Measurements from ENCODE around the gene CAND2. TPM values are rescaled to one million over a fixed set of nuclear protein-coding genes. Genes with fewer than 3 reads are reported as not detected.

Gene CAND2
- polyA plus RNA-seq, 3 donors = not detected

DNA sequence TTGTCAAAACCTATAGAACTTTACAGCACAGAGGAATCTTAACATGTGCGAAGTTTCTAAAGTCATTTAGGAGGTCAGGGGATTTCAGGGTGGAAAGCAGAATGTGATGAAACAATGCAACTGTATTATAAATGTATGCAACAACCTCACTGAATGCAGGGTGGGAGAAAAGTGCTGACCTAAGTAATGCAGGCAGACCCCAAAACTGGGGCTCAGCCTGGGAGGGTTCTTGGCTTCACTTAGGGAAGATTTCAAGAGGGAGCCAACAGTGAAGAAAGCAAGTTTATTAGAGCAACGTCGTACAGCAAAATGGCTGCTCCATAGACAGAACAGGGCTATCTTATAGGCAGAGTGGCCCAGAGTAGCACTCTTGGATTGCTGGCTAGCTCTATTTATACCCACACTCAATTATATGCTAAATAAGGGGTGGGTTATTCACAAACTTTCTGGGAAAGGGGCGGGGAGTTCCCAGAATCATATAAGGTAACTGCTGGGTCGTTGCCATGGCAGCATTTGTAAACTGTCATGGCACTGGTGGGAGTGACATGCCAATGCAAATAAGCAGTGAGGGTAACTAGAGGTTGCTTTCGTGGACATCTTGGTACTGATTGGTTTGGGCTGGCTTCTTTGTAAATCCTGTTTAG lies 14.2 kb upstream of the CAND2 start:
- Histone ChIP-seq H3K9me3 (replicated peaks in 1 of 2; ENCODE audit: control insufficient read depth in 1 of 2, insufficient read depth in 1 of 2, low read length in 2 of 2) (no peaks in the 10 kb centered on the region), H3K27me3 (ENCODE audit: control insufficient read depth in 2 of 2, insufficient read depth in 2 of 2, low read length in 2 of 2) (no peaks in the 10 kb centered on the region), H2AFZ (ENCODE audit: insufficient read depth, low read depth, low read length, poor library complexity, severe bottlenecking) (no peak overlapping the region), H4K20me1 (ENCODE audit: insufficient read depth, low read length) (no peaks in the 10 kb centered on the region), H3K4me3 (replicated peaks in 1 of 3; ENCODE audit: low read depth in 2 of 3, low read length in 3 of 3) (no peak overlapping the region), H3K4me2 (replicated peaks; ENCODE audit: extremely low read depth, low read length, poor library complexity, severe bottlenecking) (no peak overlapping the region), H3K79me2 (ENCODE audit: insufficient read depth, low read length) (no peaks in the 10 kb centered on the region), H3K4me1 (ENCODE audit: control insufficient read depth in 1 of 2, insufficient read depth in 2 of 2, low read length in 2 of 2) (no peaks in the 10 kb centered on the region), H3K27ac (ENCODE audit: low read depth in 1 of 2, low read length in 2 of 2) (no peak overlapping the region), H3K36me3 (replicated peaks in 1 of 2; ENCODE audit: control insufficient read depth in 1 of 2, insufficient read depth in 2 of 2, low read length in 2 of 2) (no peaks in the 10 kb centered on the region), H3K9ac (ENCODE audit: insufficient read depth, low read length, poor library complexity, severe bottlenecking) (no peak overlapping the region)
- Mint-ChIP-seq H3K4me1 (no peaks in the 10 kb centered on the region), H3K9me3 (no peaks in the 10 kb centered on the region), H3K27me3 (ENCODE audit: low read depth in 3 of 3) (peaks cover 0 to 22% (median 5%) of the 10 kb centered on the region in 3 donors), H3K27ac (no peak overlapping the region), H3K4me3 (no peak overlapping the region), H3K36me3 (no peaks in the 10 kb centered on the region)
- DNase-seq = no peak
- TF ChIP-seq, protein P1, sequence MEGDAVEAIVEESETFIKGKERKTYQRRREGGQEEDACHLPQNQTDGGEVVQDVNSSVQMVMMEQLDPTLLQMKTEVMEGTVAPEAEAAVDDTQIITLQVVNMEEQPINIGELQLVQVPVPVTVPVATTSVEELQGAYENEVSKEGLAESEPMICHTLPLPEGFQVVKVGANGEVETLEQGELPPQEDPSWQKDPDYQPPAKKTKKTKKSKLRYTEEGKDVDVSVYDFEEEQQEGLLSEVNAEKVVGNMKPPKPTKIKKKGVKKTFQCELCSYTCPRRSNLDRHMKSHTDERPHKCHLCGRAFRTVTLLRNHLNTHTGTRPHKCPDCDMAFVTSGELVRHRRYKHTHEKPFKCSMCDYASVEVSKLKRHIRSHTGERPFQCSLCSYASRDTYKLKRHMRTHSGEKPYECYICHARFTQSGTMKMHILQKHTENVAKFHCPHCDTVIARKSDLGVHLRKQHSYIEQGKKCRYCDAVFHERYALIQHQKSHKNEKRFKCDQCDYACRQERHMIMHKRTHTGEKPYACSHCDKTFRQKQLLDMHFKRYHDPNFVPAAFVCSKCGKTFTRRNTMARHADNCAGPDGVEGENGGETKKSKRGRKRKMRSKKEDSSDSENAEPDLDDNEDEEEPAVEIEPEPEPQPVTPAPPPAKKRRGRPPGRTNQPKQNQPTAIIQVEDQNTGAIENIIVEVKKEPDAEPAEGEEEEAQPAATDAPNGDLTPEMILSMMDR (IDR thresholded peaks at IDR 0.05) = no peak
- intact Hi-C loops (cut with micrococcal nuclease) = no loop called here
- WGBS (ENCODE audit: insufficient coverage) = 100% methylated on average over 2 of the region's 6 CpGs

DNA sequence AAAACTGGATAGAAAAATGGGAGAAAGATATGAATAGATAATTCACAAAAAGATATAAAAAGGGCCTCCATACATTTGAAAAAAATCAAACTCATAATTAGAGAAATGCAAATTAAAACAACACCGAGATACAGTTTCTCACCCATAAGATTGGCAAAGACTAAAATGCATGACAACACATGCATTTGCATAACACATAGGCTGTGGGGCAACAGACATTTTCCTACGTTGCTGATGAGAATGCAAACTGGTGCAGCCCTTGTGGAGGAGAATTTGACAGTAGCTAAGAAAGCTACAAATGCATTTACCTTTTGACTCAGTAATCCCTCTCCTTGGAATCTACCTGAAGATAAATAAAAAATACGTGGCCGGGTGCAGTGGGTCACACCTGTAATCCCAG lies 11.4 kb upstream of the CAND2 start:
- no peak overlapping the region for H3K4me3 Mint-ChIP-seq

More for the DNA sequence above, 11.4 kb upstream of the CAND2 start:
- intact Hi-C loops (cut with micrococcal nuclease) = no loop called here
- Mint-ChIP-seq H3K4me1 (no peaks in the 10 kb centered on the region), H3K27ac (no peak overlapping the region), H3K9me3 (peaks cover 0 to 2% (median 0%) of the 10 kb centered on the region in 7 donors), H3K36me3 (no peaks in the 10 kb centered on the region), H3K27me3 (ENCODE audit: low read depth in 3 of 3) (peaks cover 0 to 23% (median 10%) of the 10 kb centered on the region in 3 donors)
- H3K27me3 ChIP-seq (ENCODE audit: control insufficient read depth in 2 of 2, insufficient read depth in 2 of 2, low read length in 2 of 2) = no peaks in the 10 kb centered on the region
- TF ChIP-seq, protein P1 (IDR thresholded peaks at IDR 0.05) = no peak
- no peak for DNase-seq
- WGBS (ENCODE audit: insufficient coverage) = 80% methylated on average over 2 of the region's 4 CpGs
- no peak overlapping the region for H2AFZ ChIP-seq (ENCODE audit: insufficient read depth, low read depth, low read length, poor library complexity, severe bottlenecking)
- no peak overlapping the region for H3K27ac ChIP-seq (ENCODE audit: low read depth in 1 of 2, low read length in 2 of 2)
- no peaks in the 10 kb centered on the region for H4K20me1 ChIP-seq (ENCODE audit: insufficient read depth, low read length)
- no peaks in the 10 kb centered on the region for H3K36me3 ChIP-seq (replicated peaks in 1 of 2; ENCODE audit: control insufficient read depth in 1 of 2, insufficient read depth in 2 of 2, low read length in 2 of 2)
- no peak overlapping the region for H3K4me3 ChIP-seq (replicated peaks in 1 of 3; ENCODE audit: low read depth in 2 of 3, low read length in 3 of 3)
- H3K9me3 ChIP-seq (replicated peaks in 1 of 2; ENCODE audit: control insufficient read depth in 1 of 2, insufficient read depth in 1 of 2, low read length in 2 of 2) = no peaks in the 10 kb centered on the region
- H3K79me2 ChIP-seq (ENCODE audit: insufficient read depth, low read length) = no peaks in the 10 kb centered on the region
- H3K9ac ChIP-seq (ENCODE audit: insufficient read depth, low read length, poor library complexity, severe bottlenecking) = no peak overlapping the region
- H3K4me2 ChIP-seq (replicated peaks; ENCODE audit: extremely low read depth, low read length, poor library complexity, severe bottlenecking) = no peak overlapping the region
- no peaks in the 10 kb centered on the region for H3K4me1 ChIP-seq (ENCODE audit: control insufficient read depth in 1 of 2, insufficient read depth in 2 of 2, low read length in 2 of 2)
